CD4-positive, alpha-beta T cell treated with Interleukin-15 for 1 hour (primary cell): ENCODE data around the gene PCDHA10.
"Not testable (repeated sequence)": the region's sequence is repeated elsewhere in the genome, so short reads cannot be mapped to it uniquely, and the experiment has no call there.

Source experiments
- DNase-seq: peaks from one replicate; pipeline ENCODE4 v3.0.0-alpha.2; 2020

PCDHA10 gene

DNA sequence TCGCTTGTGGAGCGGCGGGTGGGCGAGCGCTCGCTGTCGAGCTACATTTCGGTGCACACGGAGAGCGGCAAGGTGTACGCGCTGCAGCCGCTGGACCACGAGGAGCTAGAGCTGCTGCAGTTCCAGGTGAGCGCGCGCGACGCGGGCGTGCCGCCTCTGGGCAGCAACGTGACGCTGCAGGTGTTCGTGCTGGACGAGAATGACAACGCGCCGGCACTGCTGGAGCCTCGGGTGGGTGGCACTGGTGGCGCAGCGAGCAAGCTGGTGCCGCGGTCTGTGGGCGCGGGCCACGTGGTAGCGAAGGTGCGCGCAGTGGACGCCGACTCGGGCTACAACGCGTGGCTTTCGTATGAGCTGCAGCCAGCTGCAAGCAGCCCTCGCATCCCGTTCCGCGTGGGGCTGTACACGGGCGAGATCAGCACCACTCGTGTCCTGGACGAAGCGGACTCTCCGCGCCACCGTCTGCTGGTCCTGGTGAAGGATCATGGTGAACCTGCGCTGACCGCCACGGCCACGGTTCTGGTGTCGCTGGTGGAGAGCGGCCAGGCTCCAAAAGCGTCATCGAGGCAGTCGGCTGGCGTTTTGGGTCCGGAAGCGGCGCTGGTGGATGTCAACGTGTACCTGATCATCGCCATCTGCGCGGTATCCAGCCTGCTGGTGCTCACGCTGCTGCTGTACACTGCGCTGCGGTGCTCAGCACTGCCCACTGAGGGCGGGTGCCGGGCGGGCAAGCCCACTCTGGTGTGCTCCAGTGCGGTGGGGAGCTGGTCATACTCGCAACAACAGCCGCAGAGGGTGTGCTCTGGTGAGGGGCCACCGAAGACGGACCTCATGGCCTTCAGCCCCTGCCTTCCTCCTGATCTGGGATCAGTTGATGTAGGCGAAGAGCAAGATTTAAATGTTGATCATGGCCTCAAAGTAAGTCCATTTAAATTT is 12.6 kb upstream of the PCDHA10 start:
- DNase-seq = no peak

DNA sequence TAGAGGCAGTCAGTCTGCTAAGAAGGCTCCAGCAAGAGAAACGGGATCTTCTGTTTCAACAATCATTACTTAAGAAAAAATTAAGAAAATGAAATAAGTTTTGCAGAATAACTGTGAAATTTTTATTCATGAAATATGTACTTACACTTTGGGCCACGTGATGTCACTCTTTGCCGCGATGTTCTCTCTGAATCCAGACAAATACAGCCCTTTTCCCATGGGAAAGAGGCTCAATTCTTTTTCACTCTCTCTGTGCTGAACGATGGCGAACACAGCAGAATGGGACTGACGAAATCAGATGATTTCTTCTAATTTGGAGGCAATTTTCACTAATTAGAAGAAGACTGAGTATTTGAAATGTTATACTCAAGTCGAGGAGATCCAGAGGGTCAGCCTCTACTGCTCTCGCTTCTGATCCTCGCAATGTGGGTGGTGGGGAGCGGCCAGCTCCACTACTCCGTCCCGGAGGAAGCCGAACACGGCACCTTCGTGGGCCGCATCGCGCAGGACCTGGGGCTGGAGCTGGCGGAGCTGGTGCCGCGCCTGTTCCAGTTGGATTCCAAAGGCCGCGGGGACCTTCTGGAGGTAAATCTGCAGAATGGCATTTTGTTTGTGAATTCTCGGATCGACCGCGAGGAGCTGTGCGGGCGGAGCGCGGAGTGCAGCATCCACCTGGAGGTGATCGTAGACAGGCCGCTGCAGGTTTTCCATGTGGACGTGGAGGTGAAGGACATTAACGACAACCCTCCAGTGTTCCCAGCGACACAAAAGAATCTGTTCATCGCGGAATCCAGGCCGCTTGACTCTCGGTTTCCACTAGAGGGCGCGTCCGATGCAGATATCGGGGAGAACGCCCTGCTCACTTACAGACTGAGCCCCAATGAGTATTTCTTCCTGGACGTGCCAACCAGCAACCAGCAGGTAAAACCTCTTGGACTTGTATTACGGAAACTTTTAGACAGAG is 7.3 kb upstream of the PCDHA10 start, which contains the start of gene PCDHA9:
Gene PCDHA9, plus strand, starts transcription at position 244 of the 964 bp plus-strand sequence. Its CDS starts 114 bp downstream, at position 358.
- not testable (repeated sequence) for DNase-seq

DNA sequence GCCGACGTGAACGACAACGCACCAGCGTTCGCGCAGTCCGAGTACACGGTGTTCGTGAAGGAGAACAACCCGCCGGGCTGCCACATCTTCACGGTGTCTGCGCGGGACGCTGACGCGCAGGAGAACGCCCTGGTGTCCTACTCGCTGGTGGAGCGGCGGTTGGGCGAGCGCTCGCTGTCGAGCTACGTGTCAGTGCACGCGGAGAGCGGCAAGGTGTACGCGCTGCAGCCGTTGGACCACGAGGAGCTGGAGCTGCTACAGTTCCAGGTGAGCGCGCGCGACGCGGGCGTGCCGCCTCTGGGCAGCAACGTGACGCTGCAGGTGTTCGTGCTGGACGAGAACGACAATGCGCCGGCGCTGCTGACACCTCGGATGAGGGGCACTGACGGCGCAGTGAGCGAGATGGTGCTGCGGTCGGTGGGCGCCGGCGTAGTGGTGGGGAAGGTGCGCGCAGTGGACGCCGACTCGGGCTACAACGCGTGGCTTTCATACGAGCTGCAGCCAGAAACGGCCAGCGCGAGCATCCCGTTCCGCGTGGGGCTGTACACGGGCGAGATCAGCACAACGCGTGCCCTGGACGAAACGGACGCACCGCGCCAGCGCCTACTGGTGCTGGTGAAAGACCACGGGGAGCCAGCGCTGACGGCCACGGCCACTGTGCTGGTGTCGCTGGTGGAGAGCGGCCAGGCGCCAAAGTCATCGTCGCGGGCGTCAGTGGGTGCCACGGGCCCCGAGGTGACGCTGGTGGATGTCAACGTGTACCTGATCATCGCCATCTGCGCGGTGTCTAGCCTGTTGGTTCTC is 5.7 kb upstream of the PCDHA10 start:
- DNase-seq = not testable (repeated sequence)

DNA sequence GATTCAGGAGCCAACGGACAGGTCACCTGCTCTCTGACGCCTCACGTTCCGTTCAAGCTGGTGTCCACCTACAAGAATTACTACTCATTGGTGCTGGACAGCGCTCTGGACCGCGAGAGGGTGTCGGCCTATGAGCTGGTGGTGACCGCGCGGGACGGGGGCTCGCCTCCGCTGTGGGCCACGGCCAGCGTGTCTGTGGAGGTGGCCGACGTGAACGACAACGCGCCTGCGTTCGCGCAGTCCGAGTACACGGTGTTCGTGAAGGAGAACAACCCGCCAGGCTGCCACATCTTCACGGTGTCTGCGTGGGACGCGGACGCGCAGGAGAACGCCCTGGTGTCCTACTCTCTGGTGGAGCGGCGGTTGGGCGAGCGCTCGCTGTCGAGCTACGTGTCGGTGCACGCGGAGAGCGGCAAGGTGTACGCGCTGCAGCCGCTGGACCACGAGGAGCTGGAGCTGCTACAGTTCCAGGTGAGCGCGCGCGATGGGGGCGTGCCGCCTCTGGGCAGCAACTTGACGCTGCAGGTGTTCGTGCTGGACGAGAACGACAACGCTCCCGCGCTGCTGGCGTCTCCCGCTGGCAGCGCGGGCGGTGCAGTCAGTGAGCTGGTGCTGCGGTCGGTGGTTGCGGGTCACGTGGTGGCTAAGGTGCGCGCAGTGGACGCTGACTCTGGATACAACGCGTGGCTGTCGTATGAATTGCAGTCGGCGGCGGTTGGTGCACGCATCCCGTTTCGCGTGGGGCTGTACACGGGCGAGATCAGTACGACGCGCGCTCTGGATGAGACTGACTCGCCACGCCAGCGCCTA is 1.7 kb downstream of the PCDHA10 start:
- DNase-seq = no peak

DNA sequence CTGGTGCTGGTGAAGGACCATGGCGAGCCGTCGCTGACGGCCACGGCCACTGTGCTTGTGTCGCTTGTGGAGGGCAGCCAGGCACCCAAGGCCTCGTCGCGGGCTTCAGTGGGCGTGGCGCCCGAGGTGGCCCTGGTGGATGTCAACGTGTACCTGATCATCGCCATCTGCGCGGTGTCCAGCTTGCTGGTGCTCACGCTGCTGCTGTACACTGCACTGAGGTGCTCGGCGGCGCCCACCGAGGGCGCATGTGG is 2.2 kb downstream of the PCDHA10 start:
- DNase-seq = no peak

DNA sequence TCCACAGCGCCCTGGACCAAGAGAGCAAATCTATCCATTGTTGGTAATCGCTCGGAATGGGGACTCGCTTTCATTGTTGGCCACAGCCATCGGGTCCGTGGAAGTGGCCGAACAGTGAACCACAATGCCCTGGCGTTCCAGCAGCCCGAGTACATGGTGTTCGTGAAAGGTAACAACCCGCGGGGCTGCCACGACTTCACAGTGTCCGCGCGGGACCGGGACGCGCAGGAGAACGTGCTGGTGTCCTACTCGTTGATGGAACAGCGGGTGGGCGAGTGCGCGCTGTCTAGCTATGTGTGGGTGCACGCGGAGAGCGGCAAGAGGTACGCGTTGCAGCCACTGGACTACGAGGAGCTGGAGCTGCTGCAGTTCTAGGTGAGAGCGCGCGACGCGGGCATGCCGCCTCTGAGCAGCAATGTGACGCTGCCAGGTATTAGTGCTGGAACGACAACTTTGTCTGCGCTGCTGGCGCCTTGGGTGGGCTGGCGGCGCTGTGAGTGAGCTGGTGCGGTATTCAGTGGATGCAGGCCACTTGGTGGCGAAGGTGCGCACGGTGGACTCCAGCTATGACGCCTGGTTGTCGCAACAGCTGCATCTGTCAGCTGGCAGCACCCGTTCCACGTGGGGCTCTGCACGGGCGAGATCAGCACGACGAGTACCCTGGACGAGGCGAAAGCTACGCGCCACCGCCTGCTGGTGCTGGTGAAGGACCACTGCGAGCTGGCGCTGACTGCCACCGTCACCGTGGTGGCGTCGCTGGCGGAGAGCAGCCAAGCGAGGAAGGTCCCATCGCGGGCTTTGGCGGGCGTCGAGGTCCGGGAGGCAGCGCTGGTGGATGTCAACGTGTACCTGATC is 7.0 kb downstream of the PCDHA10 start:
- DNase-seq = no peak

DNA sequence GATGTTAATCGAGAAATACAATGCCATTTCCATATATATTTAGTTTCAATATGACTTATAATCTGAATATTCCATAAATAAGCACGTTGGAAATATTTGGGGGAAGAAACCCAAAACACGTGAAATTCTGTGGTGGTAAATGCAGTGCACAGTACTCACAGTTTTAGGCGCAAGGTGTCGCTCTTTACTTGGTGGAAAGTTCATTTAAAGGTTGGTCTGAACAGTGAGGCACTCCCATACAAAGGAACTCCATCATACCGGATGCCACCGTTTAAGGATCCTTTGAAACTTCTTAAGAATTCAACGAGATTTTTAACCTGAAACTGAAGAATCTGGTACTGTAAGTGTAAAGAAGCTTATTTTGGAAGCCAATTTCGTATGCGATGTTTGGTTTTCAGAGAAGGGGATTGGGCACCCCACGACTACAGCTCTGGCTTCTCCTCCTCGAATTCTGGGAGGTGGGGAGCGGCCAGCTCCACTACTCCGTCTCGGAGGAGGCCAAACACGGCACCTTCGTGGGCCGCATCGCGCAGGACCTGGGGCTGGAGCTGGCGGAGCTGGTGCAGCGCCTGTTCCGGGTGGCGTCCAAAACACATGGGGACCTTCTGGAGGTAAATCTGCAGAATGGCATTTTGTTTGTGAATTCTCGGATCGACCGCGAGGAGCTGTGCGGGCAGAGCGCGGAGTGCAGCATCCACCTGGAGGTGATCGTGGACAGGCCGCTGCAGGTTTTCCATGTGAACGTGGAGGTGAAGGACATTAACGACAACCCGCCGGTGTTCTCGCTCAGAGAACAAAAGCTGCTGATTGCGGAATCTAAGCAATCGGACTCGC is 13.2 kb downstream of the PCDHA10 start, which contains the start of gene PCDHA11:
Gene PCDHA11, plus strand, starts transcription at position 237 of the 834 bp plus-strand sequence. Its CDS starts 147 bp downstream, at position 384.
- DNase-seq = no peak

DNA sequence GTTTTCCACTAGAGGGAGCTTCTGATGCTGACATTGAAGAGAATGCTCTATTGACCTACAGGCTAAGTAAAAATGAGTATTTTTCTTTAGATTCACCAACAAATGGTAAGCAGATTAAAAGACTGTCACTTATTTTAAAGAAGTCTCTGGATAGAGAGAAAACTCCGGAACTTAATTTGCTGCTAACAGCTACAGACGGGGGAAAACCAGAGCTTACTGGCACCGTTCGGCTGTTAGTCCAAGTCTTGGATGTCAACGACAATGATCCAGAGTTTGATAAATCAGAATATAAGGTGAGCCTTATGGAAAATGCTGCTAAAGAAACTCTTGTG is 13.8 kb downstream of the PCDHA10 start:
- DNase-seq = no peak

DNA sequence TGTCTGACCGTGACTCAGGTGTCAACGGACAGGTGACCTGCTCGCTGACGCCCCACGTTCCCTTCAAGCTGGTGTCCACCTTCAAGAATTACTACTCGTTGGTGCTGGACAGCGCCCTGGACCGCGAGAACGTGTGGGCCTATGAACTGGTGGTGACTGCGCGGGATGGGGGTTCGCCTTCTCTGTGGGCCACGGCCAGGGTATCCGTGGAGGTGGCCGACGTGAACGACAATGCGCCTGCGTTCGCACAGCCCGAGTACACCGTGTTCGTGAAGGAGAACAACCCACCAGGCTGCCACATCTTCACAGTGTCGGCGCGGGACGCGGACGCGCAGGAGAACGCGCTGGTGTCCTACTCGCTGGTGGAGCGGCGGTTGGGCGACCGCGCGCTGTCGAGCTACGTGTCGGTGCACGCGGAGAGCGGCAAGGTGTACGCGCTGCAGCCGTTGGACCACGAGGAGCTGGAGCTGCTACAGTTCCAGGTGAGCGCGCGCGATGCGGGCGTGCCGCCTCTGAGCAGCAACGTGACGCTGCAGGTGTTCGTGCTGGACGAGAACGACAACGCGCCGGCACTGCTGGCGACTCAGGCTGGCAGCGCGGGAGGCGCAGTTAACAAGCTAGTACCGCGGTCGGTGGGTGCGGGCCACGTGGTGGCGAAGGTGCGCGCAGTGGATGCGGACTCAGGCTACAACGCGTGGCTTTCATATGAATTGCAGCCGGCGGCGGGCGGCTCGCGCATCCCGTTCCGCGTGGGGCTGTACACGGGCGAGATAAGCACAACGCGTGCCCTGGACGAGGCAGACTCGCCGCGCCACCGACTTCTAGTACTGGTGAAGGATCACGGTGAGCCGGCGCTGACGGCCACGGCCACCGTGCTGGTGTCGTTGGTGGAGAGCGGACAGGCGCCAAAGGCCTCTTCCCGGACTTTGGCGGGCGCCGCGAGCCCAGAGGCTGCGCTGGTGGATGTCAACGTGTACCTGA is 14.8 kb downstream of the PCDHA10 start:
- DNase-seq = no peak

DNA sequence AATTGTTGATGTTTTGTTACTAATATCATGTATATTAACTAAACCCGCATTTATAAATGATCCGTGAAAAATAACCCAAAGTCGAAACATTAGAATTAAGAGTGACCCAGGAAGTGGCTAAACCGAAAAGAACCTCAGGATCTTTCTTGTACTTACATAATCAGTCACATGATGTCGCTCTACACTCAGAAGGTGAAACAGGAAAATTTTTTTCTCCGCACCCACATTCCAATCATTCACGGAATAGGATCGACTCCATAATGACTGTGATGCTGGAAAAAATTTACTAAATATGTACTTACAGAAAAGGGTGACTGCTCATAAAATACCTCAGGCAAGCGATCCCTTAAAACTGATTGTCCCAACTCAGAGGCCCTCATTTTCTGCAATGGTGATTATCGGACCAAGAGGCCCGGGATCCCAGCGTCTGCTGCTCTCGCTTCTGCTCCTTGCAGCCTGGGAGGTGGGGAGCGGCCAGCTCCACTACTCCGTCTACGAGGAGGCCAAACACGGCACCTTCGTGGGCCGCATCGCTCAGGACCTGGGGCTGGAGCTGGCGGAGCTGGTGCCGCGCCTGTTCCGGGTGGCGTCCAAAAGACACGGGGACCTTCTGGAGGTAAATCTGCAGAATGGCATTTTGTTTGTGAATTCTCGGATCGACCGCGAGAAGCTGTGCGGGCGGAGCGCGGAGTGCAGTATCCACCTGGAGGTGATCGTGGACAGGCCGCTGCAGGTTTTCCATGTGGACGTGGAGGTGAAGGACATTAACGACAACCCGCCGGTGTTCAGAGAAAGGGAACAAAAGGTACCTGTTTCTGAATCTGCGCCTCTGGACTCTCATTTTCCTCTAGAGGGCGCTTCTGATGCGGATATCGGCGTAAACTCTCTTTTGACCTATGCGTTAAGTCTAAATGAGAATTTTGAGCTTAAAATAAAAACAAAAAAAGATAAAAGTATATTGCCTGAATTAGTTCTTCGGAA is 19.7 kb downstream of the PCDHA10 start, which contains the start of gene PCDHA12:
Gene PCDHA12, plus strand, starts transcription at position 224 of the 981 bp plus-strand sequence. Its CDS starts 165 bp downstream, at position 389.
- no peak for DNase-seq

DNA sequence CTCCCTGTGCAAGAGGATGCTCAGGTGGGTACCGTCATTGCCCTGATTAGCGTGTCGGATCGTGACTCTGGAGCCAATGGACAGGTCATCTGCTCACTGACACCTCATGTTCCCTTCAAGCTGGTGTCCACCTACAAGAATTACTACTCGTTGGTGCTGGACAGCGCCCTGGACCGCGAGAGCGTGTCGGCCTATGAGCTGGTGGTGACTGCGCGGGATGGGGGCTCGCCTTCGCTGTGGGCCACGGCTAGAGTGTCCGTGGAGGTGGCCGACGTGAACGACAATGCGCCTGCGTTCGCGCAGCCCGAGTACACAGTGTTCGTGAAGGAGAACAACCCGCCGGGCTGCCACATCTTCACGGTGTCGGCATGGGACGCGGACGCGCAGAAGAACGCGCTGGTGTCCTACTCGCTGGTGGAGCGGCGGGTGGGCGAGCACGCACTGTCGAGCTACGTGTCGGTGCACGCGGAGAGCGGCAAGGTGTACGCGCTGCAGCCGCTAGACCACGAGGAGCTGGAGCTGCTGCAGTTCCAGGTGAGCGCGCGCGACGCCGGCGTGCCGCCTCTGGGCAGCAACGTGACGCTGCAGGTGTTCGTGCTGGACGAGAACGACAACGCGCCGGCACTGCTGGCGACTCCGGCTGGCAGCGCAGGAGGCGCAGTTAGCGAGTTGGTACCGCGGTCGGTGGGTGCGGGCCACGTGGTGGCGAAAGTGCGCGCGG is 21.0 kb downstream of the PCDHA10 start:
- not testable (repeated sequence) for DNase-seq

DNA sequence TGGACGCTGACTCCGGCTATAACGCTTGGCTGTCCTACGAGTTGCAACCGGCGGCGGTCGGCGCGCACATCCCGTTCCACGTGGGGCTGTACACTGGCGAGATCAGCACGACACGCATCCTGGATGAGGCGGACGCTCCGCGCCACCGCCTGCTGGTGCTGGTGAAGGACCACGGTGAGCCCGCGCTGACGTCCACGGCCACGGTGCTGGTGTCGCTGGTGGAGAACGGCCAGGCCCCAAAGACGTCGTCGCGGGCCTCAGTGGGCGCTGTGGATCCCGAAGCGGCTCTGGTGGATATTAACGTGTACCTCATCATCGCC is 21.5 kb downstream of the PCDHA10 start:
- no peak for DNase-seq

DNA sequence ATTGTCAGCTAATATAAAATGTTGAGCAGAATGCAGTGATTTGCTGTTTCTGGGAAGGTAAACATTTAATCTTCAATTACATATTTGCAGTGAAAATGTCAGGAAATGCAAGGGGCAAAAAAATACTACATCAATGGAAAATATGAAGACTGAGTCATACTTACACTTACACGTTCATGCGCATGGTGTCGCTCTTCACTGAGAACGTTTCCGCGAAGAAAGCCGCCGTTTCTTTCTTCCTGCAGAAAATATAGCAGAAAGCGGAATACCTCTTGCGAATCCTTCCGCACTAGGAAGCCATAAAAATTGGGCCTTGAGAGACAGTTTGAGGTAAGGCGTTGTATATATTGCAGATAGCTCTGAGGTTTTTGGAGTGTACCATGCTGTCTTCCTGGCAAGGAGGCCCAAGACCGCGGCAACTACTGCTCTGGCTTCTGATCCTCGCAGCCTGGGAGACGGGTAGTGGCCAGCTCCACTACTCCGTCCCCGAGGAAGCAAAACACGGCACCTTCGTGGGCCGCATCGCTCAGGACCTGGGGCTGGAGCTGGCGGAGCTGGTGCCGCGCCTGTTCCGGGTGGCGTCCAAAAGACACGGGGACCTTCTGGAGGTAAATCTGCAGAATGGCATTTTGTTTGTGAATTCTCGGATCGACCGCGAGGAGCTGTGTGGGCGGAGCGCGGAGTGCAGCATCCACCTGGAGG is 26.3 kb downstream of the PCDHA10 start, which contains the start of gene PCDHA13:
Gene PCDHA13, plus strand, starts transcription at position 236 of the 702 bp plus-strand sequence. Its CDS starts 145 bp downstream, at position 381.
- no peak for DNase-seq

DNA sequence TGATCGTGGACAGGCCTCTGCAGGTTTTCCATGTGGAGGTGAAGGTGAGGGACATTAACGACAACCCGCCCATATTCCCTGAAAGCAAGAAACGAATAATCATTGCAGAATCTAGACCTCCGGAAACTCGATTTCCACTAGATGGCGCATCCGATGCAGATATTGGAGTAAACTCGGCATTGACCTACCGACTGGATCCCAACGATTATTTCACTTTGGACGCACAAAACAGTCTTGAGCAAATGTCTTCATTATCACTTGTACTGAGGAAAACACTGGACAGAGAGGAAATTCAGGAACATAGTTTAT is 26.8 kb downstream of the PCDHA10 start:
- DNase-seq = no peak

DNA sequence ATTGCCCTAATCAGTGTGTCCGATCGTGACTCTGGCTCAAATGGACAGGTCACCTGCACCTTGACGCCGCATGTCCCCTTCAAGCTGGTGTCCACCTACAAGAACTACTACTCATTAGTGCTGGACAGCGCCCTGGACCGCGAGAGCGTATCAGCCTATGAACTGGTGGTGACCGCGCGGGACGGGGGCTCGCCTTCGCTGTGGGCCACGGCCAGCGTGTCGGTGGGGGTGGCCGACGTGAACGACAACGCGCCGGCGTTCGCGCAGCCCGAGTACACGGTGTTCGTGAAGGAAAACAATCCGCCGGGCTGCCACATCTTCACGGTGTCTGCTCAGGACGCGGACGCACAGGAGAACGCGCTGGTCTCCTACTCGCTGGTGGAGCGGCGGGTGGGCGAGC is 27.7 kb downstream of the PCDHA10 start:
- no peak for DNase-seq
